ENCODE results near the gene TTC28. TPM values are rescaled to one million over a fixed set of nuclear protein-coding genes. Genes with fewer than 3 reads are reported as not detected.
"Not testable (repeated sequence)": the region's sequence is repeated elsewhere in the genome, so short reads cannot be mapped to it uniquely, and the experiment has no call there.

TTC28 gene
- polyA plus RNA-seq, 1 donor from 2014 or later = 14.8 TPM

GRCh38 chr22:28093711-28094110 is 585.9 kb downstream of the TTC28 start:
- TF ChIP-seq SMC3 (conservative IDR thresholded peaks at IDR 0.05; ENCODE audit: poor library complexity) (no peak), TAF1 (IDR thresholded peaks at IDR 0.05; ENCODE audit: low read depth) (no peak), CTCF (IDR thresholded peaks at IDR 0.05; ENCODE audit: poor library complexity, severe bottlenecking) (no peak), REST (IDR thresholded peaks at IDR 0.05; ENCODE audit: borderline replicate concordance) (no peak), POLR2AphosphoS5 (IDR thresholded peaks at IDR 0.05) (no peak), RAD21 (conservative IDR thresholded peaks at IDR 0.05) (no peak), MXI1 (conservative IDR thresholded peaks at IDR 0.05; ENCODE audit: poor library complexity, severe bottlenecking) (no peak), EZH2 (IDR thresholded peaks at IDR 0.05; ENCODE audit: borderline replicate concordance, insufficient read depth, low read length, poor library complexity, severe bottlenecking) (no peak), EP300 (conservative IDR thresholded peaks at IDR 0.05; ENCODE audit: poor library complexity, severe bottlenecking) (no peak)
- peaks cover 17% of the 10 kb centered on the region for H3K36me3 ChIP-seq (ENCODE audit: insufficient read depth, low read length)
- H3K4me2 ChIP-seq (ENCODE audit: low read length) = no peak overlapping the region
- H4K20me1 ChIP-seq (ENCODE audit: insufficient read depth) = no peaks in the 10 kb centered on the region
- H3K27me3 ChIP-seq (ENCODE audit: insufficient read depth, low read depth, low read length) = no peaks in the 10 kb centered on the region
- no peak overlapping the region for H3K4me3 ChIP-seq (ENCODE audit: low read length)
- H3K27ac ChIP-seq (ENCODE audit: low read length) = no peak overlapping the region
- no peaks in the 10 kb centered on the region for H3F3A ChIP-seq (ENCODE audit: insufficient read depth, low read length, poor library complexity, severe bottlenecking)
- H3K9me3 ChIP-seq (ENCODE audit: low read length) = no peaks in the 10 kb centered on the region
- H3K79me2 ChIP-seq (replicated peaks; ENCODE audit: insufficient read depth, low read length) = no peaks in the 10 kb centered on the region
- no peak overlapping the region for H2AFZ ChIP-seq (ENCODE audit: low read depth, low read length)
- H3K9ac ChIP-seq (ENCODE audit: low read length) = no peak overlapping the region
- H3K9me2 ChIP-seq (ENCODE audit: insufficient read depth, low read length) = no peaks in the 10 kb centered on the region

GRCh38 chr22:28091486-28091885 is 588.2 kb downstream of the TTC28 start:
- Histone ChIP-seq H4K20me1 (ENCODE audit: insufficient read depth) (no peaks in the 10 kb centered on the region), H3K4me2 (ENCODE audit: low read length) (no peak overlapping the region), H2AFZ (ENCODE audit: low read depth, low read length) (no peak overlapping the region), H3K27me3 (ENCODE audit: insufficient read depth, low read depth, low read length) (no peaks in the 10 kb centered on the region), H3F3A (ENCODE audit: insufficient read depth, low read length, poor library complexity, severe bottlenecking) (no peaks in the 10 kb centered on the region), H3K9ac (ENCODE audit: low read length) (no peak overlapping the region), H3K79me2 (replicated peaks; ENCODE audit: insufficient read depth, low read length) (no peaks in the 10 kb centered on the region), H3K27ac (ENCODE audit: low read length) (no peak overlapping the region), H3K9me3 (ENCODE audit: low read length) (no peaks in the 10 kb centered on the region), H3K9me2 (ENCODE audit: insufficient read depth, low read length) (no peaks in the 10 kb centered on the region), H3K4me3 (ENCODE audit: low read length) (no peak overlapping the region), H3K36me3 (ENCODE audit: insufficient read depth, low read length) (peaks cover 15% of the 10 kb centered on the region)
- no peak for TF ChIP-seq CTCF (IDR thresholded peaks at IDR 0.05; ENCODE audit: poor library complexity, severe bottlenecking)

- peaks cover 15% of the 10 kb centered on the region for H3K36me3 ChIP-seq (ENCODE audit: insufficient read depth, low read length)
- H2AFZ ChIP-seq (ENCODE audit: low read depth, low read length); H3K9me2 ChIP-seq (ENCODE audit: insufficient read depth, low read length); H3K79me2 ChIP-seq (replicated peaks; ENCODE audit: insufficient read depth, low read length); H3K4me2 ChIP-seq (ENCODE audit: low read length); H3K9me3 ChIP-seq (ENCODE audit: low read length); H4K20me1 ChIP-seq (ENCODE audit: insufficient read depth); H3K4me3 ChIP-seq (ENCODE audit: low read length); H3K27ac ChIP-seq (ENCODE audit: low read length); H3K9ac ChIP-seq (ENCODE audit: low read length); H3F3A ChIP-seq (ENCODE audit: insufficient read depth, low read length, poor library complexity, severe bottlenecking); H3K27me3 ChIP-seq (ENCODE audit: insufficient read depth, low read depth, low read length): not testable (repeated sequence)
Observed at GRCh38 chr22:28089541-28089940, 590.1 kb downstream of the TTC28 start.

All from neural cell (in vitro differentiated cells).